OCI-LY1 (cell line): ENCODE data around the gene ACO2.

ENCODE experiments used
- H2AFZ ChIP-seq: fragments of 200-600 bp; sonication (generic), shearing (Covaris generic); 2 replicates; pipeline ENCODE4 v1.6.0; 2014; ENCODE audit warnings: antibody characterized with exemption, mild to moderate bottlenecking, low read length
- H3F3A ChIP-seq: fragments of 200-600 bp; sonication (generic), shearing (Covaris generic); 2 replicates; pipeline ENCODE4 v1.6.0; 2014; ENCODE audit warnings: mild to moderate bottlenecking, antibody characterized with exemption, low read length, moderate library complexity; ENCODE audit not compliant: insufficient read depth
- H3K27ac ChIP-seq: fragments of 200-600 bp; sonication (generic); 2 replicates; pipeline ENCODE4 v1.5.1; 2014; ENCODE audit warnings: low read length, mixed run types, mild to moderate bottlenecking, low read depth; ENCODE audit not compliant: poor library complexity, severe bottlenecking
- H3K27me3 ChIP-seq: fragments of 200-600 bp; sonication (generic); 2 replicates; pipeline ENCODE4 v1.6.0; 2014; ENCODE audit warnings: antibody characterized with exemption, mild to moderate bottlenecking, low read length, moderate library complexity; ENCODE audit not compliant: insufficient read depth
- H3K36me3 ChIP-seq: fragments of 200-600 bp; sonication (generic); 2 replicates; pipeline ENCODE4 v1.6.1; 2014; ENCODE audit warnings: mild to moderate bottlenecking, antibody characterized with exemption, low read length, moderate library complexity, mixed read lengths; ENCODE audit not compliant: insufficient read depth
- H3K4me1 ChIP-seq: fragments of 200-600 bp; sonication (generic); 2 replicates; pipeline ENCODE4 v1.5.1; 2014; ENCODE audit warnings: mild to moderate bottlenecking, low read length, moderate library complexity; ENCODE audit not compliant: insufficient read depth, severe bottlenecking
- H3K4me2 ChIP-seq: fragments of 200-600 bp; sonication (generic), shearing (Covaris generic); 2 replicates; pipeline ENCODE4 v1.6.1; 2014; ENCODE audit warnings: low read length
- H3K4me3 ChIP-seq: fragments of 200-600 bp; sonication (generic); 2 replicates; pipeline ENCODE4 v1.5.1; 2014; ENCODE audit warnings: low read length, low read depth, mild to moderate bottlenecking, mixed read lengths; ENCODE audit not compliant: poor library complexity, severe bottlenecking
- H3K79me2 ChIP-seq: fragments of 200-600 bp; shearing (Covaris generic); 2 replicates; pipeline ENCODE4 v1.6.1; 2016; ENCODE audit warnings: mixed run types, low read length, mixed read lengths; ENCODE audit not compliant: insufficient read depth
- H3K9ac ChIP-seq: fragments of 200-600 bp; sonication (generic), shearing (Covaris generic); 2 replicates; pipeline ENCODE4 v1.6.1; 2014; ENCODE audit warnings: mild to moderate bottlenecking, low read length, mixed read lengths
- H3K9me2 ChIP-seq: fragments of 200-600 bp; sonication (generic), shearing (Covaris generic); 2 replicates; pipeline ENCODE4 v1.6.1; 2014; ENCODE audit warnings: low read depth, mild to moderate bottlenecking, low read length, mixed read lengths
- H3K9me3 ChIP-seq: fragments of 200-600 bp; shearing (Covaris generic); 2 replicates; pipeline ENCODE4 v1.6.1; 2014; ENCODE audit warnings: low read length, mixed read lengths
- H4K20me1 ChIP-seq: fragments of 200-600 bp; sonication (generic), shearing (Covaris generic); 2 replicates; pipeline ENCODE4 v1.6.0; 2016; ENCODE audit warnings: mild to moderate bottlenecking, low read length; ENCODE audit not compliant: insufficient read depth
- CTCF ChIP-seq: fragments of 200-600 bp; sonication (generic), shearing (Covaris generic); IDR thresholded peaks from 2 replicates; pipeline ENCODE4 v1.5.1; 2017; ENCODE audit warnings: mild to moderate bottlenecking, antibody characterized with exemption, low read length, moderate library complexity, mixed read lengths
- EZH2 ChIP-seq: fragments of 200-600 bp; sonication (generic), shearing (Covaris generic); IDR thresholded peaks from 2 replicates; pipeline ENCODE4 v1.8.0; 2017; ENCODE audit warnings: borderline replicate concordance, mixed run types, mild to moderate bottlenecking, antibody characterized with exemption, low read length, moderate library complexity, mixed read lengths

ACO2 gene

GRCh38 chr22:41538583-41538982, 69.7 kb downstream of the ACO2 start:
- no peak overlapping the region for H3K27ac ChIP-seq
- no peaks in the 10 kb centered on the region for H3K9me2 ChIP-seq
- H3K9me3 ChIP-seq: no peaks in the 10 kb centered on the region
- H3F3A ChIP-seq: no peaks in the 10 kb centered on the region
- H2AFZ ChIP-seq: no peak overlapping the region
- peaks cover 43% of the 10 kb centered on the region for H3K36me3 ChIP-seq
- no peak overlapping the region for H3K4me3 ChIP-seq
- peaks cover 27% of the 10 kb centered on the region for H3K4me1 ChIP-seq
- no peaks in the 10 kb centered on the region for H4K20me1 ChIP-seq
- no peak overlapping the region for H3K4me2 ChIP-seq
- no peak overlapping the region for H3K9ac ChIP-seq
- peaks cover 19% of the 10 kb centered on the region for H3K79me2 ChIP-seq
- no peak for TF ChIP-seq CTCF
- no peak for TF ChIP-seq EZH2
- no peaks in the 10 kb centered on the region for H3K27me3 ChIP-seq

- Histone ChIP-seq H3K4me3 (no peak overlapping the region), H4K20me1 (no peaks in the 10 kb centered on the region), H2AFZ (no peak overlapping the region), H3K27me3 (no peaks in the 10 kb centered on the region), H3K79me2 (peaks cover 25% of the 10 kb centered on the region), H3K9me3 (no peaks in the 10 kb centered on the region), H3K27ac (no peak overlapping the region), H3K4me1 (peaks cover 27% of the 10 kb centered on the region), H3K4me2 (no peak overlapping the region), H3K36me3 (peaks cover 38% of the 10 kb centered on the region), H3F3A (no peaks in the 10 kb centered on the region), H3K9ac (no peak overlapping the region), H3K9me2 (no peaks in the 10 kb centered on the region)
- no peak for TF ChIP-seq EZH2
- no peak for TF ChIP-seq CTCF
These were observed 70.5 kb downstream of the ACO2 start for GRCh38 chr22:41539146-41540005.

GRCh38 chr22:41540006-41540315, 71.0 kb downstream of the ACO2 start:
- Histone ChIP-seq H3K9me2 (no peaks in the 10 kb centered on the region), H3F3A (no peaks in the 10 kb centered on the region), H3K9ac (no peak overlapping the region), H3K4me3 (no peak overlapping the region), H3K4me1 (peaks cover 32% of the 10 kb centered on the region), H3K36me3 (peaks cover 32% of the 10 kb centered on the region), H3K27me3 (no peaks in the 10 kb centered on the region), H4K20me1 (no peaks in the 10 kb centered on the region), H3K27ac (no peak overlapping the region), H3K9me3 (no peaks in the 10 kb centered on the region), H2AFZ (no peak overlapping the region), H3K79me2 (peaks cover 25% of the 10 kb centered on the region), H3K4me2 (no peak overlapping the region)
- no peak for TF ChIP-seq EZH2
- TF ChIP-seq CTCF: no peak
